AG10803 (cell line): ENCODE data around the gene RPP21.

Experiments
- DNase-seq: peaks from one replicate; pipeline ENCODE4 v3.0.0; 2010; ENCODE audit warnings: low read depth
- H3K4me3 ChIP-seq: 2 replicates; pipeline ENCODE4 v1.5.1; 2011; ENCODE audit warnings: mild to moderate bottlenecking, low read length, control low read depth
- CTCF ChIP-seq: conservative IDR thresholded peaks from 2 replicates; pipeline ENCODE4 v1.5.1; 2011; ENCODE audit warnings: mild to moderate bottlenecking, low read length, control low read depth, inconsistent platforms

RPP21 gene

GRCh38 chr6:30344868-30345671 lies at the start of gene RPP21:
TSS of gene RPP21 (plus strand) at chr6:30345156. CDS start at chr6:30345172, 16 bp downstream.
- DNase-seq: peak; percentile 69
- no peak for TF ChIP-seq CTCF
- H3K4me3 ChIP-seq: peak within 1 kb of the TSS; percentile 90

GRCh38 chr6:30295837-30296236 lies 49.1 kb upstream of the RPP21 start:
- no peak for TF ChIP-seq CTCF

GRCh38 chr6:30304002-30304401 lies 41.0 kb upstream of the RPP21 start:
- no peak overlapping the region for H3K4me3 ChIP-seq
- DNase-seq: no peak
- no peak for TF ChIP-seq CTCF

More at GRCh38 chr6:30295837-30296236, 49.1 kb upstream of the RPP21 start:
- no peak for DNase-seq
- H3K4me3 ChIP-seq: no peak overlapping the region

DNA sequence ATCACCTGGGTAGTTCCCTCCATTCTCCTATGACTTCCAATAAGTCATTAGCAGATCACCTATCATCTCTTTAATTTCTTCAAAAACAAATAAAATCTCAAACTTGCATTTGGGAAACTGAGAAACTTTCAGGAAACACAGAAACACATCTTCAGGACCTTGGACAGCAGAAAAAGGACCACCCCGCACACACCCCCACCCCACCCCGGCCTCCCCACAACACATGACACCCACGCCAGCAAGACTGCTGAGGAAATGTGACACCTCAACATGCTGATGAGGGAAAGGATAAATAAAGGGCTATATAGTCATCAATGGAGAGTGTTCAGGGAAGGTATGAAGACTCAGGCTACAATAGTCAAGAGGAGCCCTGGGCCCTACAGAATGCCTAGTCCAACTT lies 33.9 kb upstream of the RPP21 start:
- TF ChIP-seq CTCF: no peak
- no peak for DNase-seq

DNA sequence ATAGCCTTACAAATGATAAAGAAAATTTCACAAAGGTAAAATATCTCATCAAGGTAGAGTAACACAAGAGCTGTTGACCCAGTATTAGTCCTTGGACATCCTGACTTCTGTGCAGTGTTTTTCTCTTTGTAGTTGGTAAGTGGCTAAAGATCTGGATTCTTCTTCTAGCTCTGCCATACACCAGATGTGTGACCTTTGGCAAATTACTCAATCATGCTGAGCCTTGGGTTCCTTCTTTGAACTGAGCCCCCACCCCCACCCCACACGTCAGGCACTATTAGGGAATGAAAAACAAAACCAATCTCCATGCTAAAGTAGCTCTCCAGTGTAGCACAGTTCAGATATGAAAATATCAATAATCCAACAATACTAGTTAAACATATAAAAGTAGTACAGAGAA lies 33.3 kb upstream of the RPP21 start:
- no peak overlapping the region for H3K4me3 ChIP-seq
- no peak for TF ChIP-seq CTCF
- DNase-seq: peak; percentile 6

More for the DNA sequence above, 33.9 kb upstream of the RPP21 start:
- H3K4me3 ChIP-seq: no peak overlapping the region

DNA sequence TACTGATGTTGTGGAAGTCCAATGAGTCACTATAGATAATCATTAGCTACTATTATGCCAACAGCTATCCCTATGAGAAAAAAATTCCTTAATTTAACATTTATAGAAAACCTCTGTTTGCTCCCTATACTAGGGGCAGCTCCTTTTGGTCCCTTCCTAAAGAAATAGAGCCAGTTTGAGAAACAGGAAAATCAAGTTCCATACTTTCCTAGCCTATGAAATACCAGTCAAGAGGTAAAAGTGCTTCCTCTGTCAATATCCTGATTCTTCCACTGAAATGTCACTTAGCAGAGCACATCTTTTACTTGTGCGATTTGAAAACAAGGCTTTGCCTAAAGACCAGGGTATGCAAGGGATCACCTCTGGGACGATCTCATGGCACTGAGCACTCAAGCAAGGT lies 32.7 kb upstream of the RPP21 start:
- TF ChIP-seq CTCF: no peak
- no peak for DNase-seq

DNA sequence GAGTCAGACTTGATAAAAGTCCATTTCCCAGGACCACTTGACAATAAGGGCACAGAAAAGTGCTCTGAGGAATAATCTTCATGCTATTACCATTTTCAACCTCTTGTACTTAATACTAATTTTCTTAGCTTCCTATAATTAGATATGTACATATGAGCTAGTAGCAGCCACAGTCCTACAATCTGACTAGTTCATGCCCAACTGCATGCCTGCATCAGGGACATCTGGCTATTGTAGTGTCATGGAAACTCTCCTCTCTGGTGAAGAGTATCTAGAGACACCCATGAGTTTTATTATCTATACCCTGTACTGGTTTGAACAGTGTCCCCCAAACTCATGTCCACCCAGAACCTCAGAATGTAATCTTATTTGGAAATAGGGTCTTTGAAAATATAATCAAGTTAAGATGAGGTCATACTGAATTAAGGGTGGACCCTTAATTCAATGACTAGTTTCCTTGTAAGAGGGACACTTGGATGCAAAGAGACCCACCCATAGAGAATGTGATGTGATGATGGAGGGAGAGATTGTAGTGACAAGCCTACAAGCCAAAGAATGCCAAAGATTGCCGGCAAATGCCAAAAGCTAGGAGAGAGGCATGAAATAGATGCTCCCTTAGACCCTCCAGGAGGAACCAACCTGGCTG lies 32.2 kb upstream of the RPP21 start:
- DNase-seq: no peak
- H3K4me3 ChIP-seq: no peak overlapping the region
- TF ChIP-seq CTCF: no peak

More for the DNA sequence above, 32.7 kb upstream of the RPP21 start:
- no peak overlapping the region for H3K4me3 ChIP-seq
